ENCODE data around the gene NHLRC3. TPM values are rescaled to one million over a fixed set of nuclear protein-coding genes. Genes with fewer than 3 reads are reported as not detected.
A peak's percentile ranks its signal among the peaks of the same experiment; 100 is the strongest.
"Not testable (repeated sequence)": the region's sequence is repeated elsewhere in the genome, so short reads cannot be mapped to it uniquely, and the experiment has no call there.

The NHLRC3 gene
- total RNA-seq, 1 donor from 2014 or later, result 18.8 TPM

DNA sequence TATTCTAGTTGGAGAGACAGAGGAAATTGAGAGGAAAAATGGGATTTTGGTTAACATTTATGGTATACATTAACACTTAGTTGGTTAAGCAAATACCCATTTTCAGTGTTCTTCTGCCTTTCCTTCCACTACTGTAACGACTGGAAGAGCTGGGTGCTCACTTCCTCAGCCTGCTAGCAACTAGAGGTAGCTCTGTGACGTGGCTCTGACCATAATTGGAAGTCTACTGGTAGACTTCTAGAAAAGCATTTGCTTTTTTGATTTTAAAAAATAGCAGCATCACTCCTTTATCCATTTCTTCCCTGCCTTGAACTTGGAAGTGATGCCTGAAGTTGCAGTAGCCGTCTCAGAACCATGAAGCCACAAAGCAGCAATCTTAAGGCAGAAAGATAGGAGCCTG, 15.9 kb downstream of the NHLRC3 start:
- H3K9me3 Mint-ChIP-seq, result peaks cover 3% of the 10 kb centered on the region
- no peak for DNase-seq
- peaks cover 2% of the 10 kb centered on the region for H3K4me1 Mint-ChIP-seq
- H3K27me3 Mint-ChIP-seq, result no peaks in the 10 kb centered on the region
- H3K4me3 Mint-ChIP-seq, result no peak overlapping the region
- H3K36me3 Mint-ChIP-seq (ENCODE audit: low read depth), result peaks cover 6% of the 10 kb centered on the region
- intact Hi-C loops (cut with micrococcal nuclease), result loop anchor here (5.0 kb wide), 2 partner anchors 43 to 93 kb away; no protein-coding TSS in a partner anchor
- no peak overlapping the region for H3K27ac Mint-ChIP-seq

DNA sequence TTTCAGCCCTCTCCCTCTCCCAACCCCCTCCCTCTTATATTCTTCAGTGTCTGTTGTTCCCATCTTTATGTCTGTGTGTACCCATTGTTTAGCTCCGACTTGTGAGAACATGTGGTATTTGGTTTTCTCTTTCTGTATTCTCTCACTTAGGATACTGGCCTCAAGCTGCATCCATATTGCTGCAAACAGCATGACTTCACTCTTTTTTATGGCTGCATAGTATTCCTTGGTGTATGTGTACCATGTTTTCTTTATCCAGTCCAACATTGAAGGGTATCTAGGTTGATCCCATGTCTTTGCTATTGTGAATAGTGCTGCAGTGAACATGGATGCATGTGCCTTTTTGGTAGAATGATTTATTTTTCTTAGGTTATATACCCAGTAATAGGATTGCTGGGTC, 17.8 kb downstream of the NHLRC3 start:
- Mint-ChIP-seq H3K27ac (no peak overlapping the region), H3K4me3 (no peak overlapping the region), H3K4me1 (peaks cover 5% of the 10 kb centered on the region), H3K27me3 (no peaks in the 10 kb centered on the region), H3K36me3 (ENCODE audit: low read depth) (peaks cover 6% of the 10 kb centered on the region), H3K9me3 (peaks cover 3% of the 10 kb centered on the region)
- intact Hi-C loops (cut with micrococcal nuclease), result no loop called here
- DNase-seq, result no peak

DNA sequence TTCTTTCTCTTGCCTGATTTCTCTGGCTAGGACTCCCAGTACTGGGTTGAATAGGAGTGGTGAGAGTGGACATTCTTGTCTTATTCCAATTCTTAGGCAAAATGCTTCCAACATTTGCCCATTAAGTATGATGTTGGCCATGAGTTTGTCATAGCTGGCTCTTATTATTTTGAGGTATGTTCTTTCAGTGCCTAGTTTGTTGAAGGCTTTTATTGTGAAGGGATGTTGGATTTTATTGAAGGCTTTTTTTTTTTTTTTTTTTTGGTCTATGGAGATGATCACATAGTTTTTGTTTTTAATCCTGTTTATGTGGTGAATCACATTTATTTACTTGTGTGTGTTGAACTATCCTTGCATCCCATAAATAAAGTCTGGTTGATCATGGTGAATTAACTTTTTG, 19.8 kb downstream of the NHLRC3 start:
- H3K4me3 Mint-ChIP-seq, result no peak overlapping the region
- no peak overlapping the region for H3K27ac Mint-ChIP-seq
- no peak for DNase-seq
- intact Hi-C loops (cut with micrococcal nuclease), result no loop called here
- H3K4me1 Mint-ChIP-seq, result peaks cover 5% of the 10 kb centered on the region
- peaks cover 5% of the 10 kb centered on the region for H3K36me3 Mint-ChIP-seq (ENCODE audit: low read depth)
- H3K9me3 Mint-ChIP-seq, result peaks cover 3% of the 10 kb centered on the region
- no peaks in the 10 kb centered on the region for H3K27me3 Mint-ChIP-seq

DNA sequence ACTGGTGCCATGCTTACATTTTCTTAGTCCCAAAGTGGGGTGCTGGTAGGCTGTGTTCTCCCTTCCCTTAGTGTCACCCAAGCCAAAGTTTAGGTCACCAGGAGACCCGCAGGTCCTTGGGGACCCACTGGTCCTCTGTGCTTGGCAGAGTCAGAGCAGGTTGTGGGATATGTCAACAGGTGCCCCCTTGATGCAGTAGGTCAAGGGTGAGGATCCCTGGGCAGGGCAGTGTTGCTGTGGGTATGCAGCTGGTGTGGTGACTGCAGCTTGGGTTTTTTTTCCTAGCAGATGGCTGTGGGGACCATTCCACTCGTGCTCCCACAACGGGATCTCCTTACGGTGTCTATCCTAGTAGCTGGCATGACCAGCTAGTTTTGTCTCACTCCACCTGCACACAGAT, 23.7 kb downstream of the NHLRC3 start:
- Mint-ChIP-seq H3K27ac (no peak overlapping the region), H3K27me3 (no peaks in the 10 kb centered on the region), H3K4me1 (peaks cover 4% of the 10 kb centered on the region), H3K36me3 (ENCODE audit: low read depth) (peaks cover 6% of the 10 kb centered on the region), H3K9me3 (no peaks in the 10 kb centered on the region), H3K4me3 (no peak overlapping the region)
- DNase-seq, result no peak
- intact Hi-C loops (cut with micrococcal nuclease), result no loop called here

GRCh38 chr13:39072842-39073241, 34.6 kb downstream of the NHLRC3 start:
- intact Hi-C loops (cut with micrococcal nuclease), result no loop called here
- Mint-ChIP-seq H3K36me3 (ENCODE audit: low read depth) (no peaks in the 10 kb centered on the region), H3K27ac (no peak overlapping the region), H3K27me3 (peaks cover 37% of the 10 kb centered on the region), H3K9me3 (peaks cover 24% of the 10 kb centered on the region), H3K4me3 (no peak overlapping the region), H3K4me1 (no peaks in the 10 kb centered on the region)
- DNase-seq, result no peak

- H3K36me3 Mint-ChIP-seq (ENCODE audit: low read depth), result no peaks in the 10 kb centered on the region
- H3K27me3 Mint-ChIP-seq, result peaks cover 37% of the 10 kb centered on the region
- H3K4me1 Mint-ChIP-seq, result no peaks in the 10 kb centered on the region
- intact Hi-C loops (cut with micrococcal nuclease), result no loop called here
- DNase-seq, result no peak
- peaks cover 24% of the 10 kb centered on the region for H3K9me3 Mint-ChIP-seq
- H3K27ac Mint-ChIP-seq, result no peak overlapping the region
- no peak overlapping the region for H3K4me3 Mint-ChIP-seq
Observed at GRCh38 chr13:39073983-39074382, 35.7 kb downstream of the NHLRC3 start.

GRCh38 chr13:39086251-39086945, 48.1 kb downstream of the NHLRC3 start:
- H3K4me3 Mint-ChIP-seq; H3K27ac Mint-ChIP-seq; H3K4me1 Mint-ChIP-seq; H3K36me3 Mint-ChIP-seq (ENCODE audit: low read depth); intact Hi-C loops (cut with micrococcal nuclease); DNase-seq; H3K27me3 Mint-ChIP-seq: not testable (repeated sequence)
- H3K9me3 Mint-ChIP-seq, result peaks cover 13% of the 10 kb centered on the region

DNA sequence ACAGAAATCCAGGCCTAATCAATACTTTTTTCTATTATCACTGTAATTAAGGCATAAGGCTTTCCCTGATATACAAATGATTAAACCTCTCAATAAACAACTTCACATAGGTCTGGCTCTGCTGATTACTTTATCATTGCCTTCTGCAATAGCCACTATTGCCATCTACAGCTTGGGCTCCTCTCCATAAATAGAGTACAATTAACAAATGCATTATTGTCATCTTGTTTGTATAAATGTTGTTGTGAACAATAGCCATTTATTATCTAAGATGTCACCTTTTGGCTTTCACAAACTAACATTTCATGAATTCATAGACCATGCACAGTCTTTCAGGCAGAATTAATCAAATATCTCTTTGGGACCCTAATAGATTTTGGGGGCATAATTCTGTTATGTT, 53.3 kb downstream of the NHLRC3 start:
- intact Hi-C loops (cut with micrococcal nuclease), result no loop called here
- H3K27ac Mint-ChIP-seq, result no peak overlapping the region
- peaks cover 19% of the 10 kb centered on the region for H3K9me3 Mint-ChIP-seq
- peaks cover 29% of the 10 kb centered on the region for H3K4me1 Mint-ChIP-seq
- H3K36me3 Mint-ChIP-seq (ENCODE audit: low read depth), result no peaks in the 10 kb centered on the region
- H3K4me3 Mint-ChIP-seq, result no peak overlapping the region
- H3K27me3 Mint-ChIP-seq, result peaks cover 3% of the 10 kb centered on the region
- no peak for DNase-seq

- H3K4me3 Mint-ChIP-seq, result peak overlapping the region; percentile 46
- H3K4me1 Mint-ChIP-seq, result peaks cover 32% of the 10 kb centered on the region
- peak overlapping the region; percentile 96 for H3K27ac Mint-ChIP-seq
- H3K36me3 Mint-ChIP-seq (ENCODE audit: low read depth), result no peaks in the 10 kb centered on the region
- H3K9me3 Mint-ChIP-seq, result peaks cover 17% of the 10 kb centered on the region
- peak; percentile 57 for DNase-seq
- intact Hi-C loops (cut with micrococcal nuclease), result loop anchor here (1.0 to 5.0 kb wide), 8 partner anchors 37 to 1682 kb away; partner anchors contain the start of genes NHLRC3, PROSER1 and UFM1
- H3K27me3 Mint-ChIP-seq, result no peaks in the 10 kb centered on the region
Observed at GRCh38 chr13:39095500-39095899, 57.2 kb downstream of the NHLRC3 start.

- Mint-ChIP-seq H3K27me3 (no peaks in the 10 kb centered on the region), H3K4me1 (peaks cover 24% of the 10 kb centered on the region), H3K27ac (no peak overlapping the region), H3K9me3 (peaks cover 4% of the 10 kb centered on the region), H3K4me3 (no peak overlapping the region), H3K36me3 (ENCODE audit: low read depth) (no peaks in the 10 kb centered on the region)
- intact Hi-C loops (cut with micrococcal nuclease), result loop anchor here (5.0 kb wide), 4 partner anchors 33 to 1678 kb away; no protein-coding TSS in a partner anchor
- DNase-seq, result no peak
Observed at GRCh38 chr13:39099231-39099630, 61.0 kb downstream of the NHLRC3 start.

Other genes with a start within 250 kb of the NHLRC3 start
- not detected in 2 replicates for gene STOML3, start 47.6 kb upstream of the NHLRC3 start, total RNA-seq
- gene PROSER1, start 367 bp upstream of the NHLRC3 start, total RNA-seq, result 86.6 and 89.8 TPM in 2 replicates

All from activated CD4-positive, alpha-beta T cell treated with anti-CD3 and anti-CD28 coated beads, Interleukin-2, amount 10 ng/mL, durations not matched to agents 24 days and 14 days (primary cell).